HG03135 (cell line): ENCODE measurements around the gene ALLC.

ENCODE experiments used
- ATAC-seq: cut with Tn5 transposase; IDR thresholded peaks from one replicate; pipeline ENCODE4 v1.9.1; 2021; ENCODE audit warnings: mild to moderate bottlenecking, moderate library complexity; ENCODE audit not compliant: unreplicated experiment

ALLC gene

DNA sequence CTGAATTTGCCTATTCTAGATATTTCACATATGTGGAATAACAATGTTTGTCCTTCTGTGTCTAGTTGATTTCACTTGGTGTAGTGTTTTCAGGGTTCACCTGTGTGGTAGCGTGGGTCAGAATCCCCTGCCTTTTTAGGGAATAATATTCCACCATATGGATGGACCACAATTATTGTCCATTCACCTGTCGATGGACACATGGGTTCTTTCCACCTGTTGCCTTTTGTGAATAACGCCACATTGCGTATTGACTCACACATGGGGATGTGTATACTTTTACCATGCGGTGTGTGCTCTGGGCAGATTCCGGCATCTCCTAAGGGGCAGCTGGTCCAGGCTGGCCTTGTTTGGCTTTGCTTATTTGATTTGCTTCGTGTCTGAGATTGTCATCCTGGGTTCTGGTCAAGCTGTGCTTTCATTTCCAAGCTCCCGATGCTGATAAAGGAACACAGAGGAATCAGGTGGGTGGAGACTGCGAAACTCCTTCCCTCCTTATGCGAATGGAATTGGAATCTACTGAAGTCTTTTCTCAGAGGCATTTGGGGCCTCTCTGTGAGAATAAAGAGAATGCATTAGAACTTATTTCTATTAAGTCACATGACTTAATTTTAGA lies 18.9 kb upstream of the ALLC start:
- ATAC-seq: no peak

DNA sequence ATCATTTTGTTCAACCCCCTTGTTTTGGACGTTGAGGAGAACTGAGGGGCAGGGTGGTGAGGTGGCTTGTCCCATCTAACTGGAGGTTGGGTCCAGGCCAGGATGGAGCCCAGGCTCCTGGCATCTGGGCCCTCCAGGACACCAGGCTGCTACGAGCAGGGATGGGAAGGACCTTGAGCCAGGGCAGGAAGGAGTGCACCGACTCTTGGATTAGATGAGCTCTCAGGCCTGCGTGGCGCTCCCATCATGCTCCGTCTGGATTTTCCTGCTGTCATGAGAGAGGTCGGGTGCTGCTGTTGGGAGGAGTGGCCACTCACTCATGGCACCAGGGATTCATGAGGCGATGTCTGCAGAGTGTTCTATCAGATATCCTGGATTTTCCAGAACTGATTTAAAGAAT lies 18.3 kb upstream of the ALLC start:
- no peak for ATAC-seq

DNA sequence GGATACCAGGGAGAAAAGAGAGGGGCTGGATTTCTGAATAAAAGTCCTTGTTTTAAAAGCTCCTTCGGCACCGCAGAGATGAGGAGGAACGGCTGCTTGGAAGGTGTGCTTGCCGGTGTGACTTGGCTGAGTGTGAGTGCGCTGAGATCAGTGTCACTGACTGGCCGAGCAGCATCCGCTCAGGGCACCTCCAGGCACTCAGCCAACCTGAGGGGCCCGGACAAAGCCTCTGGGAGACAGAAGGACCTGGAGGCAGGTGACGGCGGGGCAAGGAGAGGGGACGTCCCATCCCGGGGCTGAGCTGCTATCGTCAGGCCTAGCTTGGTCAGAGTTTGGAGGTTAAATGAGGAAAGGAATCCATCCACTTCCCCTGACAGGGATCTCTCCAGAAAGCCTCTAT lies 16.8 kb upstream of the ALLC start:
- no peak for ATAC-seq

DNA sequence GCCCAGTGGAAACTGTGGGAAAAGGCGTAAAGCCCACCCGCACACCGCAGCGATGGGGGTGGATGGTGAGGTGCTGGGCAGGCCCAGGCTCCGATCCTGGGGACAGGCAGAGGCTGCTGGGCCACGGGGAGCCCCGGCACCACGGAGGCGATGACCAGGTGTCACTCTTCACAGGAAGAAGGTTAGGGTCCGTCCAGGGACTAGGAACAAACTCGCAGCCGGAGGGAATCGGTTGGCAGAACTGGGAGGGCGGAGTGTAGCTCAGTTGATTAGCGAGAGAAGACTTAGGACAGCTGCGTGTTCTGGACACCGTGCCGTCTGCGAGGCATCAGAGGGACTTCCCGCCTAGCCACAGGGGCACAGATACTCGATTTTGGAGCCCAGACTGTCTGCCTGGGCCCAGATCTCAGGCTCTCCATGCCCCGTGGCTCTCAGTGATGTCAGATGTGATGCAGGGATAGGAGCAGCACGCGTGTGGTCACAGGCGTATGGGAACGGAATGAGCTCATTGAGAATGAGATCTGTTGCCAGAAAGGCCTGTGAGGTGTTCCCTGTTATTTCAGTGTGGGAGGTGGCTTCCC lies 16.1 kb upstream of the ALLC start:
- no peak for ATAC-seq

DNA sequence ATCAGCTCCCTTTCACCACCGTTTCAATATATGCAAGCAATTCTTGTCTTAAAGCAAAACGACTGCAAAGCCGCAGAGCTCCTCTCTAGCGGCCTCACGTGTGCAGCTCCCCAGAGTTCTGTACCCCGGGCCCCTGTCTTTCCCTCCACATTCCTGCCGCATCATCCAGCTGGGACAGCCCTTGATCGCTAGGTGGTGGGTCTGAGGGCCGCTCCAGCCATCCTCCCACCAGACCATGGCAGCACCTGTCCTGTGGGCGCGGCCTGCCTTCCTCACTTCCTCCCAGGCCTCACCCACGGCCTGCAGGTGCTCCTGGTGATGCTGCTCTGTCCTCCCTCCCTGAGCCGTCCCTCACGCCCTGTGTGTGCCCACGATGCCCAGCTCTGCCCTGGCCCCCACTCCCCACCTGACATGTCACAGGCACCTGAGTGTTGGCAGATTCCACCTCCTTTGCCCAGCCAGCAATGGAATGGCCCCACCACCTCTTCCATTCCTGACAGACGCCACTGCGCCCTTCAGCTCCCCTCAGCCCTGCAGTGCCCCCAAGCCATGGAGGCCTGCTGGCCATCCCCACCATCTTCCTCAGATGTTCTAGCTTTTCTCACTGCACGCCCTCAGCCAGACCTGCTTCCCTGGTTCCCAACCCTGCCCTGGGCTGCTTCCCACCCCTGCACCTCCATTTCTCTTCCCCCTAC lies 15.3 kb upstream of the ALLC start:
- ATAC-seq: no peak

DNA sequence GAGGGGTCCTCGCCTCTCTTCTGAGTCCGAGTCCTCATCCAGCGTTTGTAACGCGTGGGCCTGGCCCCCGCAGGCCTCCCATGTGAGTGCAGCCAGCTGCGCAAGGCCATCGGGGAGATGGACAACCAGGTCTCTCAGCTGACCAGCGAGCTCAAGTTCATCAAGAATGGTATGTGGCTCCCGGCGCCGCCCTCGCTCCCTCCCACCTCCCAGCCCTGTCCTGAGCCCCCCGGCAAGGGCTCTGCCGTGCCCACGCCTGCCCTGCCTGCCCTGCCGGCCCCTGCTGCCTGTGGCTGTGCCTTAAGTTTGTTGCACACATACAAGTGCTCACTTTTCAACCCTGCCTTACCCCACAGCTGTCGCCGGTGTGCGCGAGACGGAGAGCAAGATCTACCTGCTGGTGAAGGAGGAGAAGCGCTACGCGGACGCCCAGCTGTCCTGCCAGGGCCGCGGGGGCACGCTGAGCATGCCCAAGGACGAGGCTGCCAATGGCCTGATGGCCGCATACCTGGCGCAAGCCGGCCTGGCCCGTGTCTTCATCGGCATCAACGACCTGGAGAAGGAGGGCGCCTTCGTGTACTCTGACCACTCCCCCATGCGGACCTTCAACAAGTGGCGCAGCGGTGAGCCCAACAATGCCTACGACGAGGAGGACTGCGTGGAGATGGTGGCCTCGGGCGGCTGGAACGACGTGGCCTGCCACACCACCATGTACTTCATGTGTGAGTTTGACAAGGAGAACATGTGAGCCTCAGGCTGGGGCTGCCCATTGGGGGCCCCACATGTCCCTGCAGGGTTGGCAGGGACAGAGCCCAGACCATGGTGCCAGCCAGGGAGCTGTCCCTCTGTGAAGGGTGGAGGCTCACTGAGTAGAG lies 14.4 kb upstream of the ALLC start:
- ATAC-seq: no peak

DNA sequence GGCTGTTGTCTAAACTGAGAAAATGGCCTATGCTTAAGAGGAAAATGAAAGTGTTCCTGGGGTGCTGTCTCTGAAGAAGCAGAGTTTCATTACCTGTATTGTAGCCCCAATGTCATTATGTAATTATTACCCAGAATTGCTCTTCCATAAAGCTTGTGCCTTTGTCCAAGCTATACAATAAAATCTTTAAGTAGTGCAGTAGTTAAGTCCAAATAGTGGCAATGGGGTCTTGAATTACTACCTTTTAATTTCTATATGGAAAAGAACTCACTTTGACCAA lies 13.8 kb upstream of the ALLC start:
- peak; percentile 90 for ATAC-seq

DNA sequence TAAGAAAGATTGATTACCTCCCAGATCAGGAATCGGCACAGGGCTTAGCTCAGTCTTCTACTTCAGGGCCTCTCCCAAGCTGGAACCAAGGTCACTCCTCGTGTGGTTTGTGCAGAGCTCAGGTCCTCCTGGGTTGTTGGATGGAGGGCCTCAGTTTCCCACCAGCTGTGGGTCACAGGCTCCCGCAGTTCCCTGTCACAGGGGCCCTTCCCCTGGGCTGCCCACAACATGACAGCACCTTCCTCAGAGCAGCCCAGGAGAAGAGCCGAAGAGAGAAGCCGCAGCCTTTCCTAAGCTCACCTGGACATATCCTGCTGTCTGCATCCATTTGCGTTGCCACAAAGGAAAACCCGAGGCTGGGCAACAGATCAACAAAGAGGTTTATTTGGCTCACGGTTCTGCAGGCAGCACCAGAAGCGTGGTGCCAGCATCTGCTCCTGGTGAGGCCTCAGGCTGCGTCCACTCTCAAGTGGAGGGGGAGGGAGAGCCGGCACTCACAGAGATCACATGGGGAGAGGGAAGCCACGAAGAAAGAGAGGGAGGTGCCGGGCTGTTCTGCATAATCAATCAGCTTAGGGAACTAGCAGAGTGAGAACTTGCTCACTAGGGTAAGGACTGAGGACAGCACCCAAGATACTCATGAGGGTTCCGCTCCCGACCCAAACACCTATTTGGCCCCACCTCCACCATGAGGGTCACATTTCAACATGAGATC lies 13.0 kb upstream of the ALLC start:
- no peak for ATAC-seq

DNA sequence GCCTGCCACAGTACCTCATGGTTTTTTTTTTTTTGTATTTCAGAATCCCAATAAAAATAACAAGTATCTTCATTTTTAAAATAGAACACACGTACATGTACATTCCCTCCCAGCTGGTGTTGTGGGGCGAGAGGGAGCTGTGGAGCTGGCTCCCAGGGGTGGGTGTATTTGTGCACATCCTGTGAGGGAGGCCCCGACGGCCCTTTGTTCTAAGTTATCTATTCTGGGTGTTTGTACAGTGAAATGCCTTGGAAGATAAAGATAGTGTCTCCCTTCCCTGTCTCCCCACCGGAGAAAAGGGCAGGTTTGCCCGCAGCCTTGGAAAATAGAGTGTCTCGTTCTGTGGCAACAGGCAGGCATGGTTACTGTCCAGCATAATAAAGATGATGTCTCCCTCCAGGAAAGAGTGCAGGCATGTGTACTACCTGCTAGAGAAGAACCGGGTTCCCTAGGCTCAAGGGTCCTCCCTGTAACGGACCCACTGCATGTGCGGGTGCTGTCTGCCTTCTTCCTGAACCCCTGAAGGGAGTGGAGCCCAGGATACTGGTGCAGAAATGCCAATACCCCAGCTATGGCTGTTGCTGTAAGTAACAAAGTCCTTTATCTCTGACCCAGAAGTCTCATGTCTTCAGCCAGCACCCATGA lies 12.1 kb upstream of the ALLC start:
- no peak for ATAC-seq

DNA sequence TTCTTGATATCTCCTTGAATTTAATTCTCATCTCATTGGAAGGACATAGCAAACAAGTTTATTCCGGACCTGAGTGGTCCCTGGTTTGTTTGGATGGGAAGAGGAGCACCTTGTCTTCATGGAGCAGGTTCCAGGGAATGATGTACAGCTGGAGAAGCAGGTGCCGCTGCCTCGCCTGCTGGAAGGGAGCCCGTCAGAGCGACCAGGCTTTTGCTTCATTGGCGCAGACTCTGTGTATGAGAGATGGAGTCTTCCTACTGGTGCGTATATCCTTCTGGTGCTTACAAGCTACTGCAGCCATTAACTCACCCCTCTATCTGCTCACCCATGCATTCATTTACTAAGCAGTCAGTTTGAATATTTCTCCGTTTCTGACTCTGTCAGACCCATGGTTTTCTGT lies 11.6 kb upstream of the ALLC start:
- no peak for ATAC-seq

DNA sequence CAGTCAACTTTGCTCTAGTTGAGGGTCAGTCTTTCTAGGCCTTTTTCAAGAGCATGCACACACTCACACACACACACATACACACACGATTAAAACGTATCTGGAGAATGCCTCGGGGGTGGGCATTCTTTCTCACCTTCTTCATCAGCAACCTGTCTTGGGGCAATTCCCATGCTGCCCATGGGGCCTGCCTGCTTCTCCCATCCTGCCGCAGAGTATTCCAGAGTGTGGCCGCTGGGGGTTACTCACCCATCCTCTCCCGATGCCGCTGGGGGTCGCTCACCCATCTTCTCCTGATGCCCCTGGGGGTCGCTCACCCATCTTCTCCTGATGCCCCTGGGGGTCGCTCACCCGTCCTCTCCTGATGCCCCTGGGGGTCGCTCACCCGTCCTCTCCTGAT lies 10.8 kb upstream of the ALLC start:
- ATAC-seq: no peak

DNA sequence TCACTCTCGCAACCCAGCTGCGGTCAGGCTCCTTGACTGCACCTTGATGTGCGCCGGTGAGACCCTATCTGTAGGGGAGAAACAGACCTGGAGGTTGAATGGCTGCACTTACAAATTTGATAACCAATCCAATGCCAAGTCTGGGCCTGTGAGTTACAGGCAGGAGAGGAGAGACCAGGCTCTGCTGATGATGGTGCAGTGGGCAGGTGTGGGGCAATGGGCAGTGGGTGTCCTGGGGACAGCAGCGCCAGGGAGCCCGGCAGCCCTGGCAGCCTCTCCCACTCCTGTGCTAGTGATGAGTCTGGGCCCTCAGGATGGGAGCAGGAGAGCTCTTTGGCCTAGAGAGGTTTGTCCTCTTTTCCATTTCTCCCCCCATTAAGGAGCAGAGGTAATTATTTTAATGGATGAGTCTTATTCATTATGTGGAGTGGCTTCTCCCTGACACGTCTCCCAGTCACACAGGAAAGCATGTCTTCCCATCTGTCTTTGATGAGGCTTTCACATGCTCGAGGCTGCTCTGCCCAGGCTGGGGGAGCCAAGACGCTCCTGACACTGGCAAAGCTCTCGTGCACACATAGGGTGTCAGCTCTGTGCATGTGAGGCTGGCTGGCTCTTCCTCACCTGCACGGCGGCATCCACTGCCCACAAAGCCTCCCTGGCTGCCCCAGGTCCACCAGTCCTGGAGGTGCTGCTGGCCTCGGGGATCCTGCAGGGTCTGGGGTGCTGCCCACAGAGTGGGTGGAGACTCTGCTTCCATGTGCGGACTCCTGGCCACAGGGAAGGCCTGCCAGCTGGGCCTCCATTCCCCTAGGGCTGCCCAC lies 10.0 kb upstream of the ALLC start:
- no peak for ATAC-seq

DNA sequence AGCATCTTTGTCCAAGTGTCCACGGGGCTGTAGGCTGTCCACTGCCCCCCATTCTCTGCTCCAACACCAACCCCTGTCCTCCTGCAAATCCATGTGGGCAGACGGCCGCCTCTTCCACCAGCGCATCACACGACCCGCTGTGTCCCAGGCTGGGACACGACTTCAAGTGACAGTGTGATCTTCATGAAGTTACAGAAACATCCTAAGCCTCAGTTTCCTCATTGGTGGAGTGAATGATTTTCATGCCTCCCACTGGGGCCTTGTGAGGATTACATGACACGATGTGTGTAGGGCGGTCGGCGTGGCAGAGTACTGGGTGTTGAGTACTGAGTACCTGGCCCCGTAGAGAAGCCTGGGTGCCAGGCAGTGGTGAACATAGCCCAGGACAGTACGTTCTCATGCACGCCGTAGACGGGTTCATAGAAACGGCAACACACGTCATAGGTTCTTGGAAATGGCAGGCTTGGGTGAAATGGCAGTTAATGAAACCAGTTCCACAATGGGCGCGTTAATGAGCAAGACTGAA lies 9.3 kb upstream of the ALLC start:
- ATAC-seq: no peak

DNA sequence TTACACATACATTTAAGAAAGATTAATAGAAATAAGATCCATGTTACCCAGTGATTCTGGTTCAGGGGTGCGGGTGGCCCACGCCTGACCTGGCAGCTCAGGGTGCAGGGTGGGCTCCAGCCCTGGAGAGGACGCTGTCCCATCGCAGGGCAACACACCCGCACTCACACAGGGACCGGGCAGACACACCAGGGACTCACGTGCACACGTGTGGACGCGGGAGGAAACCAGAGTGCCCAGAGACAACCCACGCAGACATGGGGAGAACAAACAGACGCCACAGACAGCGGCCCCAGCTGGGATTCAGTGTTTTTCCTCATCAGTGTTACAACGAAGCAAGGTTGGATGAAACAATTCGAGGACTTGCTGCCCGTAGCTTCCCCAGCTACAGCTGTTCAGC lies 8.4 kb upstream of the ALLC start:
- ATAC-seq: no peak

DNA sequence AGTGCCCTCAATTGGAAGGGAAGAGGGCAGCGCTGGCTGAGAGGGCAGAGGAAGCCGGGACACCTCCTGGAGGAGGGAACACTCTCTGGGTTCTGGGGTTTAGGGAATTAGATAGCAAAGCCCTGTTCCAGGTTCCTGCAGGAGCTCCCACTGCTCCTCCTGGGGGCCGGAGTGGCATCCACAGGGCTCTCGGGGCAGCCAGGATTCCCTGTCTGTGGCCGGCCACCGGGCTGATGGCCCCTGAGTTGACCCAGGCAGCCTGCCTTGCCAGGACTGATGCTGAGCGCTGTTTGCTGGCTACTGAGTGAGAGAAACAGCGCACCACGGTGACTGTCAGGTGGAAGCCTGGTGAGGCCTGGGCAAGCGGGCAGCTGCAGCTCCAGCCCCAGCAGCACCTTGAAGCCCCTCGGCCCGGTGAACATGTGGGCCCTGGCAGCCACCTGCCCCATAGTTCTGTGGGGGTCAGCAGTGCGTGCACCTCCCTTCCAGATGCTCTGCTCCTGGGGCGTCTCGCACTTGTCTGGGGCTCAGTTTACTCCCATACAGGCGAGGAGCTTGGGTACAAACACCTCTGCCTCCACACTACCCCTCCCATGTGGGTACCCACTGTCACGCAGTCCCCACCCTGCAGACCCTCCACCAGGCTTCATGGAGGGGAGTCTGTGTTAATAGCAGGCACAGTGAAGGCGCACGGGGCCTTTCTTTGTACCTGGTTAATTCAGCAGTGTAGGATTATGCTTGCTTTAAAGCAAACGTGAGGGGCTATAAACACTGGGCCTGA lies 7.7 kb upstream of the ALLC start:
- no peak for ATAC-seq

DNA sequence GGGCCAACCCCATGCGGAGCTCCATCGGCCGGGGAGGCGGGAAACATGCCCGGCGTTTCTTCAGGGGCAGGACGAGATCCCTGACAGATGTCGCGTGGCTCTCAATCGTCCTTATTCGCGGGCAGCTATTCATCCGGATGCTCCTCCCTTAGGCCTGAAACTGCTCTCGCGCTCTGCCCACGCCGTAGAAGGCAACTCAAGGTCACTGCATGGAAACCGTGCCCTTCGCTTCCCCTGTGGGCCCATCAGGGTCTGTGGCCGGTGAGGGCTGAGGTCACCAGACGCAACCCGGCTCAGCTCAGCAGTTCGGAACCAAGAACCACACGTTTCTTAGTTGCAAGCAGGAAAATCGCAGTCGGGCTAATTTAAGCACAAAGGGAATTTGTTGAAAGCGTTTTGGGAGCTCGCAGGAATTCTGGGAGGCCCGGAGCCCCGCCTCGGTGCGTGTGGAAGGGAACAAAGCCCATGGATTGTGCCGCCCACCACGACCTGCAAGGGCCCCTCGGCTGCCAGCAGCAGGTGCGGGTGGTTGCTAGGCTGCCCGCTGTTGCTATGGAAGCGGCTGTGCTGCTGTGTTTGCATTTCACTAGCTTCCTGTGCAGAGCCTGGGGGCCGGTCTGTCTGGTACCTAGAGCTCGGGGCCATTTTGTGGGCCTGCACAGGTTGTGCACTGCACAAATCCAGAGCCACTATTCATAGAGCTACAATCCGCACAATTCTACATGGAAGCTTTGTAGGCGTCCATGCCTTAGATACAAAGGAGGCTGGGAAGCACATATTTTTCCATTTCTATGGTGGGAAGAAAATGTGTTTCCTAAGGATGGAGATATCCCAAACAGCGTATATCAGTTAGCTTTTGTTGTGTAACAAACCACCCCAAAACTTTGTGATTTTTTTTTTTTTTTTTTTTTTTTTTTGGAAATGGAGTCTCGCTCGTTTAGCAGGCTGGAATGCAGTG lies 6.0 kb upstream of the ALLC start:
- ATAC-seq: peak; percentile 94

DNA sequence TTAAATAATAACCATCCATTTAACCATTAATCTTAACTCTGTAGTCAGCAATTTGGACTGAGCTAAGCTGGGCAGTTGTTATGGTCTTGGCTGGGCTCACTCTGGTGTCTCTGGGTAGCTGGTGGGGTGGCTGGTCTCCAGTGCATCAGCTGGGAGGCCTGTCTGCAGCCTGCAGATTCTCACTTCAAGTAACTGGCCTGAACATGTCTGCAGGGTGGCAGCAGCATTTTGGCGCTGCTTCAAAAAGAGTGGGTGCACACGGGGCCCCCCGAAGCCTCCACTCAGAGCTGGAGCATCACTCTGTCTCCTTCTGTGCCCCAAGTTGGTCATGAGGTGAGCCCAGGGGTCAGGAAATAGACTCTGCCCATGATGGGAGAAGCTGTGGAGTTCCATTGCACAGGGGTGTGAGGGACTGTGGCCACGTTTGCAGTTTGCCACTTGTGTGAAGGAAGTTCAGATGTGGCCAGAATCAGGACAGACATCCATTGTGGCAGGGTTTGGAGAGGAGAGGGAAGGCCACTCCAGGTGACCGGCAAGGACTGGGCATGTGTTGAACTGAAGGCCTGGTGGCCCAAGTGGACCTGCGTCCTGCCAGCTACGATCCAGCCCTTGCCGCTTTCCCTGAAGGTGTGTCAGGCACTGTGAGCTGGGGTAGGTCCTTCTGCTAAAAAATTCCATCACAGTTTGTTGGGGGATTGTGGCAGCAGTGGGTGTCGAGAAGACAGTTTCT lies 4.9 kb upstream of the ALLC start:
- no peak for ATAC-seq
